ENCODE data around the gene CORO2A.

Gene CORO2A

GRCh38 chr9:98191671-98192502 is 550 bp downstream of the CORO2A start:
- Histone ChIP-seq H3K4me1 (peaks cover 3% of the 10 kb centered on the region; the same call in 1 of the 2 replicates), H3K27me3 (ENCODE audit: low read depth) (no peaks in the 10 kb centered on the region), H3K9me3 (no peaks in the 10 kb centered on the region), H3K4me3 (peak overlapping the region; percentile 60), H3K36me3 (replicated peaks) (no peaks in the 10 kb centered on the region)
- in situ Hi-C loops (cut with MboI; ENCODE audit: low sequenced_read_pairs), result no loop called here
- peak; percentile 36 to 65 for DNase-seq (ENCODE audit: low spot score in 2 of 2)

- Histone ChIP-seq H3K36me3 (replicated peaks) (no peaks in the 10 kb centered on the region), H3K4me1 (peaks cover 3% of the 10 kb centered on the region; the same call in 1 of the 2 replicates), H3K4me3 (peak overlapping the region; percentile 60), H3K9me3 (no peaks in the 10 kb centered on the region), H3K27me3 (ENCODE audit: low read depth) (no peaks in the 10 kb centered on the region)
- DNase-seq (ENCODE audit: low spot score in 2 of 2), result no peak
- in situ Hi-C loops (cut with MboI; ENCODE audit: low sequenced_read_pairs), result no loop called here
Measured at GRCh38 chr9:98191181-98191608, 1.2 kb downstream of the CORO2A start.

DNA sequence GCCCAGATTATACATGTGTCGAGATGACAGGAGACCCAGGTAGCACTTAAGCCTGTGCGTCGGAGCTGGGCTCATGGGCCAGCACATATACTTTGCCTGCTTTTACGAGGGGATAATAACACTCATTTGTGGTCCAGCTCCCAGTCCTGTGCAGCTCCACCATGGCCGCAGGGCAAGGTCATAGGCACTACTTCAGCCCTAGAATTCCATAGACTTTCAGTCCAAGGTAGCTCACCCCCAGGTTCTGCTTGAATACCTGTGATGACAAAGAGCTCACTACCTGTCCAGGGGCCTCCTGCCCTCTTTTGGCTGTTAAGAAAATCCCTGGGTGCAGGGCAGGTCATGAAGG is 1.7 kb downstream of the CORO2A start:
- H3K4me1 ChIP-seq, result peaks cover 3% of the 10 kb centered on the region; the same call in 1 of the 2 replicates
- H3K9me3 ChIP-seq, result no peaks in the 10 kb centered on the region
- in situ Hi-C loops (cut with MboI; ENCODE audit: low sequenced_read_pairs), result no loop called here
- no peaks in the 10 kb centered on the region for H3K36me3 ChIP-seq (replicated peaks)
- no peaks in the 10 kb centered on the region for H3K27me3 ChIP-seq (ENCODE audit: low read depth)
- H3K4me3 ChIP-seq, result no peak overlapping the region
- DNase-seq (ENCODE audit: low spot score in 2 of 2), result no peak

DNA sequence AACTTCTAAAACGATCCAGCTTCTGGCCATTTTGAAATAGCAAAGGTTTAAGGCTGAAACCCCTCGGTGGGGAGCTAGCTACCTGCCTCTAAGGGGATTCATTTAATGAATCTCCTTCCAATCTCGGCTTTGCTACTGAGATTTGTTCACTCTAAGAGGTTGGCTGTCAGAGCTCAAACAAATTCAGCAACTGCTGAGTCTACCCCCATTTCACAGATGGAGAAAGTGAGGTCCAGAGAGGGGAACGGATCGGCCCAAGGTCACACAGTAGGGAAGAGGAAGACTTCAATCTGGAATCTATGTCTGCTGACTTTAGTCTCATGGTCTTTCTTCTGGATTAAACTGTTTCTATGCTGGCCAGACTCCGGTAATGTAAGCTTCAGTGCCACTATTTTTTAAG is 3.0 kb downstream of the CORO2A start:
- peaks cover 3% of the 10 kb centered on the region; the same call in 1 of the 2 replicates for H3K4me1 ChIP-seq
- no peaks in the 10 kb centered on the region for H3K36me3 ChIP-seq (replicated peaks)
- no peaks in the 10 kb centered on the region for H3K27me3 ChIP-seq (ENCODE audit: low read depth)
- H3K4me3 ChIP-seq, result no peak overlapping the region
- DNase-seq (ENCODE audit: low spot score in 2 of 2), result no peak
- in situ Hi-C loops (cut with MboI; ENCODE audit: low sequenced_read_pairs), result no loop called here
- H3K9me3 ChIP-seq, result no peaks in the 10 kb centered on the region

- in situ Hi-C loops (cut with MboI; ENCODE audit: low sequenced_read_pairs), result no loop called here
- H3K27me3 ChIP-seq (ENCODE audit: low read depth), result no peaks in the 10 kb centered on the region
- peaks cover 3% of the 10 kb centered on the region; the same call in 1 of the 2 replicates for H3K4me1 ChIP-seq
- no peaks in the 10 kb centered on the region for H3K9me3 ChIP-seq
- no peaks in the 10 kb centered on the region for H3K36me3 ChIP-seq (replicated peaks)
- H3K4me3 ChIP-seq, result no peak overlapping the region
- DNase-seq (ENCODE audit: low spot score in 2 of 2), result no peak
Measured at GRCh38 chr9:98187926-98188325, 4.5 kb downstream of the CORO2A start.

- in situ Hi-C loops (cut with MboI; ENCODE audit: low sequenced_read_pairs), result no loop called here
- H3K4me1 ChIP-seq, result no peaks in the 10 kb centered on the region; the same call in 1 of the 2 replicates
- H3K27me3 ChIP-seq (ENCODE audit: low read depth), result no peaks in the 10 kb centered on the region
Measured at GRCh38 chr9:98186236-98186635, 6.2 kb downstream of the CORO2A start.

DNA sequence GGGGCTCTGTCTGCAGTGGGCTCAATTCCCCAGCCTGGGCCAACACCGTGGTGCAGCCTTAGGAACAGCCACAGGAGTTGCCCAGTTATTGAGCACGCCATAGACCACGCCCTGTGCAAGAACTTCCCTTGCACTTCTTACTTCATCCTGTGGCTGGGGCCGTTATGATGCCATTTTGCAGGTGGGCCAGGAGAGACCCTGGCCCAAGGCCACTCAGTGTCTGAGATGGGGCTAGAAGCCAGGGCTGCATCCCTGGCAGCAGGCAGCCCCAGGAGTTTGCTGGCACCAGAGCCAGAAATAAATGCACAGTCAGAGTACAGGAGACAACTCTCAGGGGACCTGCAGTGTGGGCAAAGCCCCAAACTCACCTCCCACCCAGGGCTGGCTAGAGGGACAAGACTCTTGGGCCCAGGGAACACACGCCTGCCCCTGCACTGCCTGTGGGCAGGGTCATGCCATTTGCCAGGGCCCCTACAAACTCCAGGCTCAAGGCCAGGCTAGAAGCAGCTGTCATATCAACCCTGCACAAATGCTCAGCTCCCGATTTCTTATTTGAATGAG is 6.7 kb downstream of the CORO2A start:
- no peak for DNase-seq (ENCODE audit: low spot score in 2 of 2)
- no peaks in the 10 kb centered on the region for H3K36me3 ChIP-seq (replicated peaks)
- no peaks in the 10 kb centered on the region for H3K27me3 ChIP-seq (ENCODE audit: low read depth)
- H3K4me3 ChIP-seq, result no peak overlapping the region
- in situ Hi-C loops (cut with MboI; ENCODE audit: low sequenced_read_pairs), result no loop called here
- no peaks in the 10 kb centered on the region for H3K9me3 ChIP-seq
- H3K4me1 ChIP-seq, result no peaks in the 10 kb centered on the region; the same call in 1 of the 2 replicates

More at GRCh38 chr9:98186236-98186635, 6.2 kb downstream of the CORO2A start:
- H3K4me3 ChIP-seq, result no peak overlapping the region
- H3K36me3 ChIP-seq (replicated peaks), result no peaks in the 10 kb centered on the region
- H3K9me3 ChIP-seq, result no peaks in the 10 kb centered on the region
- no peak for DNase-seq (ENCODE audit: low spot score in 2 of 2)

DNA sequence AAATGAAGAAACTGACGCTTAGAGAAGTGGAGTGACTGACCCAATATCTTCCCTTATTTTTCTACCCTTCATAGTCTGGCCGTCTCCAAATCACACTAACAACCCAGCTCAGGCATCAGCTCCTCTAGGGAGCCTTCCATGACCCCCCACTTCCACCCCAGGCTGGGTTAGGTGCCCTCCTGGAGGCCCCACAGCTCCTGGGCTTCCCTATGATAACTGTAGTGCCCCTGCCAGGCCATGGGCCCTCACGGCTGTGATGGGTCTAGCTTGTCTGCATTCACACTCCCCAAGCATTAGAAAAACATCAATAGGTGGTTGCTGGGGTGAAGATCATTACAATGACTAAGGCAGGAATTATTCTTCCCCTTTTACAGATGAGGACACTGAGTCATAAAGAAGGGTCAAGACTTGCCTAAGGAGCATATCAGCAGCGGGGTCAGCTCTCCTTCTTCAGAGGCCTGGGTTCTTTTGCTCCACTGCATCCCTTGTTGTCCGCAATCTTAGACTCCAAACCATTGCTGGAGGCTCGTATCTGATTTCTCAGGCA is 7.3 kb downstream of the CORO2A start:
- Histone ChIP-seq H3K4me3 (no peak overlapping the region), H3K36me3 (replicated peaks) (no peaks in the 10 kb centered on the region), H3K4me1 (no peaks in the 10 kb centered on the region; the same call in 1 of the 2 replicates), H3K9me3 (no peaks in the 10 kb centered on the region), H3K27me3 (ENCODE audit: low read depth) (no peaks in the 10 kb centered on the region)
- DNase-seq (ENCODE audit: low spot score in 2 of 2), result no peak
- in situ Hi-C loops (cut with MboI; ENCODE audit: low sequenced_read_pairs), result no loop called here

DNA sequence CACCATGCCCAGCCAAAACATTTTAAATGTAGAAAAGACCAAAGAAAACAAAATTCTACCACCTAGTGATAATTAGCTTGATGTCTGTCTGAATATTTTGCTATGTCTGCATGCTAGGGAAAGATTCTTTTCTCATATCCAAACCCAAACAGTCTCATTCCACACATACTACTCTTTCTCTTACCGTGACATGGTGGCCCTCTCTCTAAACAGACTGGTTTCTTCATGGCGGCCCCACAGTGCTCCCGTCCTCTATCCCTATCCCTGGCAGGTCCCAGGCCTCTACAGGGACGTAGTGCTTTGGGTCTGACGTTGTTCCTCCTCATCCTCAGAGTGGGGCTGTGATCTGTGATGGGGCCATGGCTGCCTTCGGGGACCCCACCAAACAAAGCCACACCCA is 8.1 kb downstream of the CORO2A start:
- Histone ChIP-seq H3K27me3 (ENCODE audit: low read depth) (no peaks in the 10 kb centered on the region), H3K36me3 (replicated peaks) (no peaks in the 10 kb centered on the region), H3K4me3 (no peak overlapping the region), H3K9me3 (no peaks in the 10 kb centered on the region), H3K4me1 (no peaks in the 10 kb centered on the region; the same call in 1 of the 2 replicates)
- no peak for DNase-seq (ENCODE audit: low spot score in 2 of 2)
- in situ Hi-C loops (cut with MboI; ENCODE audit: low sequenced_read_pairs), result no loop called here

- Histone ChIP-seq H3K4me1 (no peaks in the 10 kb centered on the region), H3K27me3 (ENCODE audit: low read depth) (no peaks in the 10 kb centered on the region), H3K36me3 (replicated peaks) (no peaks in the 10 kb centered on the region), H3K9me3 (no peaks in the 10 kb centered on the region), H3K4me3 (no peak overlapping the region)
- no peak for DNase-seq (ENCODE audit: low spot score in 2 of 2)
- in situ Hi-C loops (cut with MboI; ENCODE audit: low sequenced_read_pairs), result no loop called here
Measured at GRCh38 chr9:98182889-98183599, 9.4 kb downstream of the CORO2A start.

- Histone ChIP-seq H3K27me3 (ENCODE audit: low read depth) (no peaks in the 10 kb centered on the region), H3K4me1 (no peaks in the 10 kb centered on the region), H3K4me3 (no peak overlapping the region), H3K9me3 (no peaks in the 10 kb centered on the region), H3K36me3 (replicated peaks) (no peaks in the 10 kb centered on the region)
- DNase-seq (ENCODE audit: low spot score in 2 of 2), result no peak
- in situ Hi-C loops (cut with MboI; ENCODE audit: low sequenced_read_pairs), result no loop called here
Measured at GRCh38 chr9:98182069-98182820, 10.2 kb downstream of the CORO2A start.

DNA sequence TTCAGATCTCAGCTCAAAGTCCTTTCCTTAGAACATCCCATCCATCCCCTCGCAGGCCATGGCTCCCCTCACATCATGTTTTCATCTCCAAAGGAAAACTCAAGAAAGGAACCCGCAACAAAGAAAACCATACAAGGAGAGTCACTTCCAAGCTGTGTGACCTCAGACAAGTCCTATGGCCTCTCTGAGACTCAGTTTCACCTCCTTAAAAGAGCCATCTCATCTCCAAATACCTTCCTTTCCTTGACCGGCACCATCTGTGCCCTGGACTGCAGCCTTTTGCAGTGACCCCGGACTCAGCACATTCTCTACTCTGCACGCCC is 10.7 kb downstream of the CORO2A start:
- no peak for DNase-seq (ENCODE audit: low spot score in 2 of 2)
- in situ Hi-C loops (cut with MboI; ENCODE audit: low sequenced_read_pairs), result no loop called here
- Histone ChIP-seq H3K36me3 (replicated peaks) (no peaks in the 10 kb centered on the region), H3K4me3 (no peak overlapping the region), H3K9me3 (no peaks in the 10 kb centered on the region), H3K27me3 (ENCODE audit: low read depth) (no peaks in the 10 kb centered on the region), H3K4me1 (no peaks in the 10 kb centered on the region)

GRCh38 chr9:98180996-98181395 is 11.4 kb downstream of the CORO2A start:
- H3K4me3 ChIP-seq, result no peak overlapping the region
- in situ Hi-C loops (cut with MboI; ENCODE audit: low sequenced_read_pairs), result no loop called here
- no peak for DNase-seq (ENCODE audit: low spot score in 2 of 2)
- no peaks in the 10 kb centered on the region for H3K9me3 ChIP-seq
- H3K27me3 ChIP-seq (ENCODE audit: low read depth), result no peaks in the 10 kb centered on the region
- no peaks in the 10 kb centered on the region for H3K4me1 ChIP-seq
- H3K36me3 ChIP-seq (replicated peaks), result no peaks in the 10 kb centered on the region
